ENCODE results near the gene DNASE1L2.

The DNASE1L2 gene

GRCh38 chr16:2204416-2205103, 31.7 kb upstream of the DNASE1L2 start:
- DNase-seq: no peak

GRCh38 chr16:2205104-2205966, 30.9 kb upstream of the DNASE1L2 start, which contains the start of gene MLST8:
TSS of gene MLST8 (plus strand) at chr16:2205454. CDS start at chr16:2206086, 632 bp downstream.
- peak; percentile 45 for DNase-seq

GRCh38 chr16:2205967-2206313, 30.3 kb upstream of the DNASE1L2 start:
- DNase-seq: no peak

DNA sequence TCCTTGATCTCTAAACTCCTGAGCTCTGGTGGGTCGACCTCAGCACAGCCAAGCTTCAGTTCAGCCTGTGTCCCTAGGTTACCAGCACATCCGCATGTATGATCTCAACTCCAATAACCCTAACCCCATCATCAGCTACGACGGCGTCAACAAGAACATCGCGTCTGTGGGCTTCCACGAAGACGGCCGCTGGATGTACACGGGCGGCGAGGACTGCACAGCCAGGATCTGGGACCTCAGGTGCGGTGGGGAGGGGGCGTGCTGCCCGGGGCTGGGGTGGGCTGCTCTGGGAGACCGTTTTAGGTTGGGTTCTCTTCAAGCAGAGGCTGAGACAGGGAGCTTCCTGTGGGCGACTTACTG, 29.8 kb upstream of the DNASE1L2 start:
- DNase-seq: no peak

GRCh38 chr16:2206780-2207433, 29.3 kb upstream of the DNASE1L2 start:
- no peak for DNase-seq

DNA sequence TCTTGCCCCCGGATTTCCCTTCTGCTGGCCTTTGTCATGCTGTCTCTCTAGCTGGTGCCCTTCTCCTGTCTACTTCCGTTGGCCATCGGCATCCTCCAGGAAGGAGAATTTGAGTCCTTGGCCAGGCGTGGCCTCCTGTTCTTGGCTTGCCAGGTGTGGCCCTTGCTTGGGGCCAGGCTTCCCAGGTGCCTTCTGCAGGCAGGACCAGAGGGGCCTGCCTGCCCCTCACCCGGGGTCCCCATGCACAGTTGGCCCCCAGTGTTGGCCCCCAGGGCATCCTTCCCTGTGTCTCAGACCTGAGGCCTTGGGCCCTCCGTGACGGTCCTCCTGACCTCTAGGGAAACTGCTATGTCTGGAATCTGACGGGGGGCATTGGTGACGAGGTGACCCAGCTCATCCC, 28.4 kb upstream of the DNASE1L2 start:
- no peak for DNase-seq

- DNase-seq: no peak
These were observed 27.9 kb upstream of the DNASE1L2 start for GRCh38 chr16:2208308-2208707.

DNA sequence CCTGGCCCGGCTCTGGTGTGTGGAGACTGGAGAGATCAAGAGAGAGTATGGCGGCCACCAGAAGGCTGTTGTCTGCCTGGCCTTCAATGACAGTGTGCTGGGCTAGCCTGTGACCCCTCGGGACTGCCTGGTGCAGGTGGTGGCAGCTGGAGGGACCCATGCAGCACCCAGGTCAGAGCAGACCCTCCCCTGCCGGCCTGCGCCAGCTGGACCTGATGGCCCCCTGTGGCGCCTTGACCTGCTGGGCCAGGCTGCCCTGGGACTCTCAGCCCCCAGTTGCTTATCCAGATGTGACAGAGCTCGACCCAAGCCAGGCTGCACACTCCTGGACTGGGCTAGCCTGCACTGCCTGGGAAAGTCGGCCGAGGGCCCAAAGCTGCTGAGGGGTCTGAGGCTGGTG, 27.5 kb upstream of the DNASE1L2 start:
- no peak for DNase-seq

DNA sequence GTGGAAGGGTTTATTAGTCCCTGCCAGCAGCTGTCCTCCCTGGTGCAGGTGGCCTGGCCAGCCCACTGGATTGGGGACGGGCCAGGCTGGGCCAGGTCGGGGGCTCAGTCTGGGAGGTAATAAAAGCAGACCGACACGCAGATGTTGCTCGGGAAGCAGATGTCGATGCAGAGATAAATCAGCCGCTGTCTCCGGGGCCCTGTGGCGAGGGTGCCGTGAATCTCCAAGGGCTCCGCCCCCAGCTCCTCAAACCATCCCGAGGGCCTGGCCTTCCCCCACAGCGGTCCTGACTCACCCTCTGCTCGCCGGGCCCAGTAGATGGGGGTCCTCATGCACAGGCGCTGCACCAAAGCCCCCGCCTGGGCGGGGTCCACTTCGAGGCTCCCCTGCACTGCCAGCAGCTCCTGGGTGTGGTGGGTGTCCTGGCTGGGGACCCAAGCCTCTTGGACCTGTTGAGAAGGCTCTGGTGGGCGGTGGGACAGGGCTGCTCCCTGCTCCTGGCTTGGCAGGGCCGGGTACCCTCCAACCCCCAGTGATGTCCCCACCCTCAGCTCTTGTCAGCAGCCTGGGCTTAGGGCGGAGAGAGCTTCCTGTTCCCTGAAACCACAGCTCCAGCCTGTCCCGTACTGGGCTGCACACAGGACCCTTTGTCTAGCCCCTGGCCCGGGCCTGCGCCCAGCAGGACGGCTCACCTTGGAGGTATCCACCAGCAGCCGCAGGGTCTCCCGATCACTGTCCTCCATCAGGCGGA, 26.8 kb upstream of the DNASE1L2 start:
- no peak for DNase-seq

DNA sequence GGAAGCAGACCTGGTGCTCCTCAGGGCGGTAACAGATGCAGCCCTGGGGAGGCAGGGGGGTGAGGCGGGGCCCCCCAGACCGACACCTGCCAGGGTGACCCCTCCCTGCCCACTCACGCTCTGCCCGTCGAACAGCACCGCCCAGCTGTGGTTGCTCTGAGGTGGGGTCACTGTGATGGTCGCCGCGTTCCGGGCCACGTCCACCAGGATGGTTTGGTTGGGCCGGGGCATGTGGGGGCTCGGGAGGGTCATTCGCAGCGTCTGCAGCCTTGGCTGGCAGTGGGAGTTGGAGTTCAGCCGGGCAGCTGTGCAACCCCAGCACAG, 26.3 kb upstream of the DNASE1L2 start:
- DNase-seq: no peak

DNA sequence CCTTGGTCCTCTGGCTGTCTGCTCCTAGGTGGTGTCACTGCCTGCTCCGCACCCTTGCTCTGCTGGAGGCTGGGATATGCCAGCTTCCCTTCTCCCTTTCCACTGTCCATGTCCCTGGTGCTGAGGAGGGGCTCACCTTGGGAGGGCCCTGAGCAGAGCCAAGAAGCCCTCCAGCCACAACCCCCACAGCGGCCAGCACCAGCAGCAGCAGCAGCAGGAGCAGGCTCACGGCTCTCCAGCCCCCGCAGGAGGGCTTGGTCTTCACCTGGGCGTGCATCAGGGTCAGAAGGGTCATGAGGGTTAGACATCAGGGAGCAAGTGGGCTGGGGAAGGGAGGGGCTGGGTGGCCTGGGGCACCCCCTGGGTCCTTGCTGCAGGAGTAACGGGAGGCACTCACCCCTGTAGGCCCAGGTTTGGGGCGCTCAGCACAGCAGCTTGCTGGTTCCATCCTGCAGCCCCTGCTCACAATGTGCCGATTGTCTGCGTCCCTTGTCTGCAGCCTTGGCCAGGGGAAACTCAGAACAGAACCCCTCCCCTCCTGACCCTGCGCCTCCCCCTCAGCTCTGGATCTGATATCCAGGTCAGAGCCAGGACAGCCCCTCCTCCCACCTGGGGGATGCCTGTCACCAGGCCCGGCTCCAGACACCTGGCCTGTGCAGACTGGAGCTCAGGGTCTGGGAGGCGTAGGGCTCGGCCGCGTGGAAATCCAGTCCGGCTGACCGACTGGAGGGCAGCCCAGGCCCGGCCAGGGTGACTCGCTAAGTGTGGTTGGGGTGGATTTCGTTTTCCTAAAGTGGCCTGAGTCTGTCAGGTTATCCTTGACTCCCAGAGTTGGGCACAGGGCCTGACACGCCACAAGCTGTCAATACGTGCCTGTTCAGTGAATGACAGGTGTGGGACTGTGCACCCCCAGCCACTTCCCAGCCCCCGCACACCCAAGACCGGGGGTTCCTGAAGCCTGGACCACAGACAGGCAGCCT, 25.6 kb upstream of the DNASE1L2 start, which contains the start of gene BRICD5:
TSS of gene BRICD5 (minus strand) at position 478 of the 980 bp plus-strand sequence. CDS start at position 448, 30 bp downstream.
- DNase-seq: no peak

DNA sequence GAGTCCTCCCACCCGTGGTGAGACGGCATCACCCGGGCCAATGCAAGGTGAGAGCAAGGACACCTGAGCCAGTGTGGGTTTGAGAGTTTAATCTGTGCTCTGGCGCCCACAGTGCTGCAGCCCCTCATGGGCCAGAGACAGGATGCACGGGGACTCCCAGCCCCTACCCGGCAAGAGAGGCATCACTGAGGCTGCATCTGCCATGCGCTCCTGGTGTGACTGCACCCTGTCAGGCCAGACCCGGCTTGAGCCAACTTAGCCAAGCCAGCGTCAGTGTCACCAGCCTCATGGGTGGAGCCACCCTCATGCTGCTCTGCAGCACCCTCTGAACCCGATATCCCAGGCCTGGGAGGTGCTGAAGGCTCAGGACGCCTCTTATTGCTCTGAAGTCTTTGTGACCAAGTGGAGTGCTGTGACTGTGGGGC, 24.3 kb upstream of the DNASE1L2 start:
- DNase-seq: no peak

- no peak for DNase-seq
These were observed 23.6 kb upstream of the DNASE1L2 start for GRCh38 chr16:2212362-2213324.

DNA sequence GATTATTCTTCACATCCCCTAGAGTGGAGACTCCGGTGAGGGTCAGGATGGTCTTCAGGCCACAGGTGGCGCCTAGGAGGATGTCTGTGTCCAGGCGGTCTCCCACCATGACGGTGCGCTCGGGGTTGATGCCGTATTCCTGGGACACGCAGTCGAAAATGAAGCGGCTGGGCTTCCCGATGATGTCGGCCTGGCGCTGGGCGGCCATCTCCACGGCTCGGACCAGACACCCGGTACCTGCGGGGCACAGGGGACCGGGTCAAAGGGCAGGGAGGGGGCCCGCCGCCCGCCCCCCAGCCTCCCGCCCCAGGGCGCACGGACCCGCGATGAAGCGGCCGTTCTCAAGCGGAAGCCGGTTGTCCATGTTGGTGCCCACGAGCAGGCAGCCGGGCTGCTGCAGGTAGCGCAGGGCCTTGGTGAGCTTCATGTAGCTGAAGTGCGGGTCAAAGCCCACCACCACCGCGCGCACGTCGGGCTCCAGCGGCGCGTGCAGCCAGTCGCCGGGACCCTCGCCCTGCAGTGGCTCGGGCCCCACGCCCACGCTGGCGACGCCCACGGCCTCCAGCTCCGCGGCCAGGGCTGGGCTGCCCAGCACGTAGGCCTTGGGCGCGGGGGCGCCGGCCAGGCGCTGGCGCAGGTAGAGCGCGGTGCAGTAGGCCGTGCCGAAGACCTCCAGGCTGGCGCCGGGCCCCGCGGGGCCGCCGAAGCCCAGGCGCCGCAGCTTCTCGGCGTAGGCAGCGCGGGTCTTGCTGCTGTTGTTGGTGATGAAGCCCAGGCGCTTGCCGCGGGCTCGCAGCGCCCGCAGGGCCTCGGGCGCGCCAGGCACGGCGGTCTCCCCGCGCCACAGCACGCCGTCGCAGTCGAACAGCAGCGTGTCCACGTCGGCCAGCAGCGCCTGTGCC, 22.2 kb upstream of the DNASE1L2 start:
- no peak for DNase-seq

GRCh38 chr16:2214719-2214968, 21.6 kb upstream of the DNASE1L2 start, which contains the start of gene PGP:
TSS of gene PGP (minus strand) at chr16:2214840. CDS start at chr16:2214777, 63 bp downstream.
- DNase-seq: no peak

GRCh38 chr16:2216330-2216729, 19.9 kb upstream of the DNASE1L2 start:
- DNase-seq: no peak

DNA sequence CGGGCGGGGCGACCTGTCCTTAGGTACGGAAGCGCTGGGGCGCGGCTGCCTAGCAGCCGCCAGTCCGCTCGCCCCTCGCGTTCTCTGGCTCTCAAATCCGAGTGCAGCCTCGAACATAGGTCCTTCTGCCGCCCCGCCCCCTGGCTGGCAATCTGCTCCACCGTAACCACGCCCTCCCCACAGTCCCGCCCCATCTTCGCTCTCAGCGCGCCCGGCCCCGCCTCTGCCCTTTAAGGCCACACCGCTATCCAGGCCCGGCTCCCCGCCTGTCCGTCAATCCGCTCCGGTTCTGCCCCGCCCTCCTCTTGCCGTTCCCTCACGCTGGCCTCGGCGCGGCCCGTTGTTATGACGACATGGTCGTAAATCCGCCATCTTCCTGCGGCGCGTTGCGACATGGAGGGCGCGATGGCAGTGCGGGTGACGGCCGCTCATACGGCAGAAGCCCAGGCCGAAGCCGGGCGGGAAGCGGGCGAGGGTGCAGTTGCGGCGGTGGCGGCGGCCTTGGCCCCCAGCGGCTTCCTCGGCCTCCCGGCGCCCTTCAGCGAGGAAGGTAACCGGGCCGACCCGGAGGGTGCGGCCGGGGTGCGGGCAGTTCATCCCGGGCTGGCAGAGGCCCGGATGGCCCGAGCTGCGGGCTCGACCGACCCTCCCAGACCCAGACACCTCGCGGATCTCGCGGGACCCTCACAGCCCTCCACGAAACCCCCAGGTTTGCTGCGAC, 12.9 kb upstream of the DNASE1L2 start, which contains the start of gene E4F1:
TSS of gene E4F1 (plus strand) at position 371 of the 721 bp plus-strand sequence. CDS start at position 394, 23 bp downstream.
- peak; percentile 94 for DNase-seq

- DNase-seq: no peak
These were observed 12.2 kb upstream of the DNASE1L2 start for GRCh38 chr16:2223942-2224486.

Measured in NCI-H526 treated with DMSO at 0.1 percent for 48 hours (cell line).